Nephron progenitor cell (in vitro differentiated cells): ENCODE results near the gene TMCO5A.

ENCODE experiments used
- DNase-seq: peaks from one replicate; pipeline ENCODE4 v3.0.0; 2021
- H3K27ac Mint-ChIP-seq: 2 replicates; pipeline ENCODE4 v1.8.0; 2021; ENCODE audit warnings: mild to moderate bottlenecking, moderate library complexity, mixed read lengths
- H3K27me3 Mint-ChIP-seq: 2 replicates; pipeline ENCODE4 v1.8.0; 2021; ENCODE audit warnings: mild to moderate bottlenecking, low read depth, mixed read lengths; ENCODE audit not compliant: poor library complexity
- H3K36me3 Mint-ChIP-seq: 2 replicates; pipeline ENCODE4 v1.8.0; 2021; ENCODE audit warnings: low read depth, mixed read lengths
- H3K4me1 Mint-ChIP-seq: 2 replicates; pipeline ENCODE4 v1.8.0; 2021; ENCODE audit warnings: mixed read lengths
- H3K4me3 Mint-ChIP-seq: 2 replicates; pipeline ENCODE4 v1.8.0; 2021; ENCODE audit warnings: mild to moderate bottlenecking, moderate library complexity, mixed read lengths
- H3K9me3 Mint-ChIP-seq: 2 replicates; pipeline ENCODE4 v1.8.0; 2021; ENCODE audit warnings: mild to moderate bottlenecking, moderate library complexity, mixed read lengths
- TF ChIP-seq, protein P1 (sequence below): fragments of 200-600 bp; sonication (generic); IDR thresholded peaks from 2 replicates; pipeline ENCODE4 v1.5.0; 2021; ENCODE audit warnings: antibody characterized with exemption

Gene TMCO5A

GRCh38 chr15:37926136-37926535, 8.3 kb upstream of the TMCO5A start:
- TF ChIP-seq, protein P1, sequence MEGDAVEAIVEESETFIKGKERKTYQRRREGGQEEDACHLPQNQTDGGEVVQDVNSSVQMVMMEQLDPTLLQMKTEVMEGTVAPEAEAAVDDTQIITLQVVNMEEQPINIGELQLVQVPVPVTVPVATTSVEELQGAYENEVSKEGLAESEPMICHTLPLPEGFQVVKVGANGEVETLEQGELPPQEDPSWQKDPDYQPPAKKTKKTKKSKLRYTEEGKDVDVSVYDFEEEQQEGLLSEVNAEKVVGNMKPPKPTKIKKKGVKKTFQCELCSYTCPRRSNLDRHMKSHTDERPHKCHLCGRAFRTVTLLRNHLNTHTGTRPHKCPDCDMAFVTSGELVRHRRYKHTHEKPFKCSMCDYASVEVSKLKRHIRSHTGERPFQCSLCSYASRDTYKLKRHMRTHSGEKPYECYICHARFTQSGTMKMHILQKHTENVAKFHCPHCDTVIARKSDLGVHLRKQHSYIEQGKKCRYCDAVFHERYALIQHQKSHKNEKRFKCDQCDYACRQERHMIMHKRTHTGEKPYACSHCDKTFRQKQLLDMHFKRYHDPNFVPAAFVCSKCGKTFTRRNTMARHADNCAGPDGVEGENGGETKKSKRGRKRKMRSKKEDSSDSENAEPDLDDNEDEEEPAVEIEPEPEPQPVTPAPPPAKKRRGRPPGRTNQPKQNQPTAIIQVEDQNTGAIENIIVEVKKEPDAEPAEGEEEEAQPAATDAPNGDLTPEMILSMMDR, result no peak
- Mint-ChIP-seq H3K27me3 (peaks cover 3% of the 10 kb centered on the region), H3K4me1 (peaks cover 36% of the 10 kb centered on the region), H3K4me3 (no peak overlapping the region), H3K27ac (no peak overlapping the region), H3K36me3 (peaks cover 9% of the 10 kb centered on the region), H3K9me3 (peaks cover 21% of the 10 kb centered on the region)
- DNase-seq, result no peak

- Mint-ChIP-seq H3K4me1 (peaks cover 20% of the 10 kb centered on the region), H3K27me3 (peaks cover 3% of the 10 kb centered on the region), H3K4me3 (no peak overlapping the region), H3K9me3 (peaks cover 4% of the 10 kb centered on the region), H3K36me3 (no peaks in the 10 kb centered on the region), H3K27ac (no peak overlapping the region)
- TF ChIP-seq, protein P1, result no peak
- DNase-seq, result no peak
These were observed 5.2 kb upstream of the TMCO5A start for GRCh38 chr15:37929238-37929637.

- no peaks in the 10 kb centered on the region for H3K36me3 Mint-ChIP-seq
These were observed 3.1 kb upstream of the TMCO5A start for GRCh38 chr15:37931321-37931720.

DNA sequence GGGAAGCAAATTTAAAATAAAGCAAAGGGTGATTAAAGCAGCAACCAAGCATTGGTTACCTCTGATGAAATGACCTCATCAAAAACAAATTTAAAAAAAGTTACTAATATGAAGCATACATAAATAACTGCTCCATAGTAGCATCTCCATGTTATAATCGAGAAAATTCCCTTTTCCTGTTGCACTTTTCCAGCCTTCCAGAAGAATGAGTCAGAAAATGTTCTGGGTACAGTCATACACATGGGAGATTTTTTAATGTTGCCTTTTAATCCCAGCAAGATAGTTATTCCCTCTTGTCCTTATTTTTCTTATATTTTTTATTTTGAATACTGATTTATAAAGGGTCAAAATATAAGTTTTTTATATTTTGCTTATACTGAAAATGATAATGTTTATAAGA, 2.6 kb upstream of the TMCO5A start:
- no peaks in the 10 kb centered on the region for H3K9me3 Mint-ChIP-seq
- H3K36me3 Mint-ChIP-seq, result no peaks in the 10 kb centered on the region
- no peak overlapping the region for H3K4me3 Mint-ChIP-seq
- no peak overlapping the region for H3K27ac Mint-ChIP-seq
- peaks cover 20% of the 10 kb centered on the region for H3K4me1 Mint-ChIP-seq
- peaks cover 6% of the 10 kb centered on the region for H3K27me3 Mint-ChIP-seq
- no peak for DNase-seq
- TF ChIP-seq, protein P1, result no peak

More at GRCh38 chr15:37931321-37931720, 3.1 kb upstream of the TMCO5A start:
- H3K27ac Mint-ChIP-seq, result no peak overlapping the region
- peaks cover 20% of the 10 kb centered on the region for H3K4me1 Mint-ChIP-seq
- no peak overlapping the region for H3K4me3 Mint-ChIP-seq
- peaks cover 3% of the 10 kb centered on the region for H3K27me3 Mint-ChIP-seq
- no peak for DNase-seq
- H3K9me3 Mint-ChIP-seq, result no peaks in the 10 kb centered on the region
- TF ChIP-seq, protein P1, result no peak

DNA sequence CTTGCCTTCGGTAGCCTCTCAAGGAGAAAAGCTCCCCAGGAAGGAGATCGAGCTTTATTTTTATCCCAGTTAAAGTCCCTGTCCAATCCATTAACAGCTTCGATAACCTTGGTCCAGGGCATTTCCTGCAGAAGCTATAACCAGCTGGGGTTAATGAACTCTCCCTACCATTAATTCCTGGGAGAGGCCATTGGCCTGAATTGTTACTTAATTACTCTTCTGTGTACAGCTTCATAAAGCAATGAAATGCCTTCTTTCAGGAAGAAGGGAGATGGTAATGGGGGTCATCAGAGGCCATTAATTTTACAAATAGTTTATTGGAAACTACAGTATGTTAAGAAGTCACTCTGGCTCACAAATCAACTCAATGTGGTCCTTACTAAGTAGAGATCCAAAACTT, 1.9 kb upstream of the TMCO5A start:
- Mint-ChIP-seq H3K9me3 (no peaks in the 10 kb centered on the region), H3K4me1 (peaks cover 20% of the 10 kb centered on the region), H3K27me3 (peaks cover 6% of the 10 kb centered on the region), H3K27ac (no peak overlapping the region), H3K36me3 (no peaks in the 10 kb centered on the region), H3K4me3 (no peak overlapping the region)
- no peak for DNase-seq
- TF ChIP-seq, protein P1, result no peak

DNA sequence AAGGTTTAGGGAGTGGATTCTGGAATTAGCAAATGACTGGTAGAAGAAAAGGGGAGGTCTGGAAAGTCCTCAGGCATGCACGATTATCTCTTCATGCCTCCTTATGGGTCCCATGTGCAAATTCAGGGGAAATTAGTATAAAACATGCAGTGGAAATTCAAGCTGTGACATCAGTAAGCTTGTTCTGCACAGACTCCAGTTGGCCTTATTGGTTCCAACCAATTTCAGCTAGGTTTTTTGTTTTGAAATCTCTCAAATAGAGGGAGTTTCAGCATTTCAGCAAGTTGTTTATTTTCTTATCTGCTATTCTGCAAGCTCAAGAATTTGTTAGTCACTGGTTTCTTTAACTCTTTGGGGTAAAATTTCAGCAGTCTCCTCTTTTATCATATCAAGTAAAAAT, 774 bp upstream of the TMCO5A start:
- Mint-ChIP-seq H3K9me3 (no peaks in the 10 kb centered on the region), H3K4me1 (peaks cover 14% of the 10 kb centered on the region), H3K36me3 (no peaks in the 10 kb centered on the region), H3K4me3 (no peak overlapping the region), H3K27ac (no peak overlapping the region), H3K27me3 (peaks cover 6% of the 10 kb centered on the region)
- TF ChIP-seq, protein P1, result no peak
- DNase-seq, result no peak
